Gastroesophageal sphincter (tissue), 4 donors: Measurements from ENCODE around the gene SMTNL2. TPM values are rescaled to one million over a fixed set of nuclear protein-coding genes. Genes with fewer than 3 reads are reported as not detected.
A peak's percentile ranks its signal among the peaks of the same experiment; 100 is the strongest.

Experiments used
- ATAC-seq: fragments of 150-250 bp; one replicate; pipeline ENCODE4 v1.9.1; 2016; ENCODE audit warnings: mild to moderate bottlenecking, moderate library complexity
- H3K27ac ChIP-seq, 4 donors: fragments of 200-600 bp; sonication (generic) in 3 of 4; 1 replicate in 3 of 4; 2 replicates in 1 of 4; pipeline ENCODE4 v1.5.1; 2016 to 2019
- H3K27me3 ChIP-seq: fragments of 200-600 bp; sonication (generic); one replicate; pipeline ENCODE4 v1.5.1; 2019
- H3K36me3 ChIP-seq, 2 donors: fragments of 200-600 bp; sonication (generic); one replicate each; pipeline ENCODE4 v1.5.1; 2019; ENCODE audit warnings: control low read depth in 1 of 2
- H3K4me1 ChIP-seq, 3 donors: fragments of 200-600 bp; sonication (generic); 1 replicate in 2 of 3; 2 replicates in 1 of 3; pipeline ENCODE4 v1.5.1; 2016 to 2019; ENCODE audit warnings: control low read depth in 2 of 3
- H3K4me3 ChIP-seq, 2 donors: fragments of 200-600 bp; sonication (generic); one replicate each; pipeline ENCODE4 v1.5.1; 2019; ENCODE audit warnings: mild to moderate bottlenecking in 1 of 2, moderate library complexity in 1 of 2
- H3K9me3 ChIP-seq, 3 donors: fragments of 200-600 bp; sonication (generic); one replicate each; pipeline ENCODE4 v1.5.1; 2017 to 2019; ENCODE audit warnings: control low read depth in 2 of 3
- EP300 ChIP-seq: sonication (generic); formaldehyde crosslinking; IDR thresholded peaks from one replicate; pipeline ENCODE4 v1.6.1; 2017; ENCODE audit warnings: antibody characterized with exemption, mild to moderate bottlenecking
- POLR2A ChIP-seq, 2 donors: fragments of 450-650 bp; IDR thresholded peaks; one replicate each; pipeline ENCODE4 v1.6.1; 2017; ENCODE audit warnings: antibody characterized with exemption in 2 of 2, mild to moderate bottlenecking in 2 of 2, moderate library complexity in 1 of 2
- POLR2AphosphoS5 ChIP-seq: sonication (generic); formaldehyde crosslinking; IDR thresholded peaks from one replicate; pipeline ENCODE4 v1.6.1; 2017; ENCODE audit warnings: antibody characterized with exemption
- WGBS, 2 donors: methylation state at CpG; one replicate each; pipeline ENCODE4 v1.1.5; 2018; ENCODE audit warnings: low coverage in 1 of 2; 5-methylcytosine and 5-hydroxymethylcytosine counted together
- total RNA-seq, 4 donors: library from RNA; depleted of rRNA; stranded (reverse); fragments of >200 nt; gene quantifications; one replicate each; pipeline ENCODE4 v1.1.0, GENCODE V29; 2016
- TF ChIP-seq, protein P1 (sequence below), 4 experiments: fragments of 200-600 bp in 2 of 4; fragments of 450-650 bp in 2 of 4; sonication (generic) in 1 of 4; IDR thresholded peaks; one replicate each; pipeline ENCODE4 v1.5.1; 2017 to 2019; ENCODE audit warnings: antibody characterized with exemption in 4 of 4, mild to moderate bottlenecking in 2 of 4, moderate library complexity in 2 of 4

SMTNL2 gene
- total RNA-seq, 4 donors from 2014 or later, result 2.0 to 5.2 (median 3.7) TPM

DNA sequence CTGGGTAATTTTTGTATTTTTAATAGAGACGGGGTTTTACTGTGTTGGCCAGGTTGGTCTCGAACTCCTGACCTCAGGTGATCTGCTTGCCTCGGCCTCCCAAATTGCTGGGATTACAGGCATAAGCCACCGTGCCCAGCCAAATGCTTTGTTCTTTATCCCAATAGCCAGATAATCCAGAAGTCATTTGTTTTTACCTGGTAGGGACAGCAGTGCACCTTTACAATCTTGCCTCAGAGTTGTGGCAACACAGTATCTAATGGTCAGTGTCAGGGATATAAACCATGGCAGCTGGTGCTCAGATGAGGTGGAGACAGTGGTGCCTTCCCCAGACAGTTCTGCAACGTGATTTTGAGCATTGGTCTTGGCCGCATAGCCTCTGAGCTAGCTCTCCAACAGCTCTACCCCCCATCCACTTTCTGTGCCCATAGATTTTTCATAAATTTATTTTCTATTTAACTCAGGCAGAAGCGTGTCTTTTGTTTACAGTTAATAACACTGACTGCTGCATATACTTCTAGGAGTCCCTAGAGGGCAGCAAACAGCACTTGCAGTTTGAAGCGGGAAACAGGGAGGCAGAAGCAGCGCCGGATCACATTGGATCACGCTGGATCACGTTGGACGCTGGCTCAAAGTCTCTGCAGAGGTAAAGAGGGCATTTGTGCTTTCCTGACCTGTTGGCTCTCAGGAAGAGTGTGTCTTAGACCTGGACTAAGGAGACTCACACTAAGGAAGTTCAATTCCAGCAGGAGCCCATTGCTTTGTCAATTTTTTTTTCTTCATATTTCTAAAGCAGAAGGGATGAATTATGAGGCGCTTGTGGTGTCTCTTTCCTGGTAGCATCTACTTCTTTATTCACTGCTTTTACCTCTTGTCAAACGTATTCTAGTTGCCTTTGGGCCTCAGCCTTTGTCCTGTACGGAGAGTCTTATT, 18.9 kb upstream of the SMTNL2 start:
- Histone ChIP-seq H3K9me3 (no peaks in the 10 kb centered on the region), H3K36me3 (no peaks in the 10 kb centered on the region), H3K4me3 (no peak overlapping the region), H3K27ac (no peak overlapping the region), H3K4me1 (peaks cover 0 to 22% (median 0%) of the 10 kb centered on the region in 3 donors), H3K27me3 (no peaks in the 10 kb centered on the region)
- ATAC-seq, result peak; percentile 81
- no peak for TF ChIP-seq POLR2AphosphoS5
- TF ChIP-seq, protein P1, sequence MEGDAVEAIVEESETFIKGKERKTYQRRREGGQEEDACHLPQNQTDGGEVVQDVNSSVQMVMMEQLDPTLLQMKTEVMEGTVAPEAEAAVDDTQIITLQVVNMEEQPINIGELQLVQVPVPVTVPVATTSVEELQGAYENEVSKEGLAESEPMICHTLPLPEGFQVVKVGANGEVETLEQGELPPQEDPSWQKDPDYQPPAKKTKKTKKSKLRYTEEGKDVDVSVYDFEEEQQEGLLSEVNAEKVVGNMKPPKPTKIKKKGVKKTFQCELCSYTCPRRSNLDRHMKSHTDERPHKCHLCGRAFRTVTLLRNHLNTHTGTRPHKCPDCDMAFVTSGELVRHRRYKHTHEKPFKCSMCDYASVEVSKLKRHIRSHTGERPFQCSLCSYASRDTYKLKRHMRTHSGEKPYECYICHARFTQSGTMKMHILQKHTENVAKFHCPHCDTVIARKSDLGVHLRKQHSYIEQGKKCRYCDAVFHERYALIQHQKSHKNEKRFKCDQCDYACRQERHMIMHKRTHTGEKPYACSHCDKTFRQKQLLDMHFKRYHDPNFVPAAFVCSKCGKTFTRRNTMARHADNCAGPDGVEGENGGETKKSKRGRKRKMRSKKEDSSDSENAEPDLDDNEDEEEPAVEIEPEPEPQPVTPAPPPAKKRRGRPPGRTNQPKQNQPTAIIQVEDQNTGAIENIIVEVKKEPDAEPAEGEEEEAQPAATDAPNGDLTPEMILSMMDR (IDR thresholded peaks at IDR 0.05), result peak in 3 of 4 experiments; percentile 62 to 91 (median 72)
- TF ChIP-seq POLR2A (IDR thresholded peaks at IDR 0.05), result no peak
- WGBS, 2 donors, result 21 to 25% methylated on average over 12 to 14 of the region's 16 CpGs

DNA sequence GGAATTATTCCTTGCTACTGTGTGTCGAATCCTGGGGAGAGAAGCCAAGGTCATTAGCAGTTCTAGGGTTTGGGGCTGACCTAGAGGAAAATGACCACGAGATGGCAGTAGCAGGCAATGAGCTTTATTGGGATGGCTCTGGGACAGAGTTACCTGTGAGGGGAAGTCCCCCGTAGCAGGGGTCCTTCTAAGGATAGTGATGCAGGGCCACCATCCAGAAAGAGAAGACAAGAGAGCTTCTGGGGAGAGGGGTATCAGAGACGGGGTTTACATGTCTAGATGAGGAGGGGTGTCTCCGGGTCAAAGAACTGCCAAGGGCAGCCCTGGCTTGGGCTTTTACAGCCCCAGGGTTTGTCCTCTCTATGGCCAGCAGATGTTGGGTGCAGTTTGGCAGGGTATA, 17.5 kb upstream of the SMTNL2 start:
- no peaks in the 10 kb centered on the region for H3K27me3 ChIP-seq
- H3K9me3 ChIP-seq, result no peaks in the 10 kb centered on the region
- 14 to 50% methylated on average over 1 to 2 of the region's 5 CpGs for WGBS, 2 donors
- H3K36me3 ChIP-seq, result no peaks in the 10 kb centered on the region
- no peak for TF ChIP-seq EP300
- TF ChIP-seq POLR2AphosphoS5, result no peak
- TF ChIP-seq, protein P1 (IDR thresholded peaks at IDR 0.05), result peak; percentile 46 to 81 (median 68)
- TF ChIP-seq POLR2A (IDR thresholded peaks at IDR 0.05), result no peak
- H3K27ac ChIP-seq, result no peak overlapping the region
- H3K4me1 ChIP-seq, result peaks cover 0 to 22% (median 0%) of the 10 kb centered on the region in 3 donors
- H3K4me3 ChIP-seq, result no peak overlapping the region
- ATAC-seq, result peak; percentile 64

DNA sequence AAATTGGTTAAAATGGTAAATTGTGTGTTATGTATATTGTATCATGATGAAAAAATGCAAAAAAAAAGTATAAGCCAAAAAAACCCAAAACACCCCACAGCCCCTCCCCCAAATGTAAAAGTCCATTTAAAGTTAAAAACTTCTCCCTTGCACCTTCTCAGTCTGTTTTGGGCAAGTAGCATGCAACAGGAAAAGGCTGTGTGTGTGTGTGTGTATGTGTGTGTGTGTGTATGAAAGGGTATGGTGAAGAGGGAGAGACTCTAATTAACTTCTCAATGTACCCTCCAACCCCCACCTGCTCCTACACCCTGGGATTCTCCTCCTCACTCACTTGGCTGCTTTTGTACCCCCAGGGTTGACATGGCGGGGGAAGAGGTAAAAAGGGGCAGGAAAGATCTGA, 14.7 kb upstream of the SMTNL2 start:
- Histone ChIP-seq H3K4me3 (no peak overlapping the region), H3K27ac (no peak overlapping the region), H3K36me3 (no peaks in the 10 kb centered on the region), H3K27me3 (no peaks in the 10 kb centered on the region), H3K4me1 (peaks cover 0 to 16% (median 0%) of the 10 kb centered on the region in 3 donors), H3K9me3 (no peaks in the 10 kb centered on the region)
- no peak for ATAC-seq
- no peak for TF ChIP-seq POLR2AphosphoS5
- no peak for TF ChIP-seq EP300
- TF ChIP-seq, protein P1 (IDR thresholded peaks at IDR 0.05), result no peak
- TF ChIP-seq POLR2A (IDR thresholded peaks at IDR 0.05), result no peak
- 40 to 86% methylated on average over 1 of the region's 1 CpG for WGBS, 2 donors

DNA sequence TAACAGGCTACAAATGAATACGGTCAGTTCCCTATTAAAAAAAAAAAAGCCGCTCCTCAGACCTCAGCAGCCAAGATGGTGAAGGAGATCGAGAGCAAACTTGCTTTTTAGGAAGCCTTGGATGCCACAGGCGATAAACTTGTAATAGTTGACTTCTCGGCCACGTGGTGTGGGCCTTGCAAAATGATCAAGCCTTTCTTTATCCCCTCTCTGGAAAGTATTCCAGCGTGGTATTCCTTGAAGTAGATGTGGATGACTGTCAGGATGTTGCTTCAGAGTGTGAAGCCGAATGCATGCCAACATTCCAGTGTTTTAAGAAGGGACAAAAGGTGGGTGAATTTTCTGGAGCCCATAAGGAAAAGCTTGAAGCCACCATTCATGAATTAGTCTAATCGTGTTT, 12.2 kb upstream of the SMTNL2 start:
- H3K36me3 ChIP-seq, result no peaks in the 10 kb centered on the region
- H3K4me1 ChIP-seq, result no peaks in the 10 kb centered on the region
- TF ChIP-seq EP300 (no peak), POLR2A (IDR thresholded peaks at IDR 0.05) (no peak), POLR2AphosphoS5 (no peak)
- TF ChIP-seq, protein P1 (IDR thresholded peaks at IDR 0.05), result no peak
- H3K4me3 ChIP-seq, result no peak overlapping the region
- H3K27ac ChIP-seq, result no peak overlapping the region
- H3K27me3 ChIP-seq, result peaks cover 6% of the 10 kb centered on the region
- H3K9me3 ChIP-seq, result no peaks in the 10 kb centered on the region
- ATAC-seq, result no peak
- 67 to 71% methylated on average over 6 to 9 of the region's 9 CpGs for WGBS, 2 donors

DNA sequence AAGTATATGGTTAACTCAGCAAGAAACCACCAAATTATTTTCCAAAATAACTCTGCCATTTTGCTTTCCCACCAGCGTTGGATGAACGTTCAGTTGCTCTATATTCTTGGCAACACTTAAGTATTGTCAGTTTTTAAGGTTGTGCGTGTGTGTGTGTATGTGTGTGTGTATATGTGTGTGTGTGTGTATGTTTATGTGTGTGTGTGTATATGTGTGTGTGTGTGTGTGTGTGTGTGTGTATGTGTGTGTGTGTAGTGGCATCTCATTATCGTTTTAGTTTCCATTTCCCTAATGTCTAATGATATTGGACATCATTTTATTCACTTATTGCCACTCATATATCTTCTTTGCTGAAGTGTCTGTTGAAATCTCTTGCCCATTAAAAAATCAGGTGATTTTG, 11.2 kb upstream of the SMTNL2 start:
- Histone ChIP-seq H3K27ac (no peak overlapping the region), H3K4me1 (no peaks in the 10 kb centered on the region), H3K9me3 (no peaks in the 10 kb centered on the region), H3K27me3 (peaks cover 6% of the 10 kb centered on the region), H3K36me3 (no peaks in the 10 kb centered on the region), H3K4me3 (no peak overlapping the region)
- TF ChIP-seq, protein P1 (IDR thresholded peaks at IDR 0.05), result no peak
- TF ChIP-seq EP300 (no peak), POLR2AphosphoS5 (no peak)
- whole genome bisulfite sequencing, 2 donors, result 54 to 60% methylated on average over 3 of the region's 4 CpGs
- no peak for ATAC-seq
